GM12878 (cell line): ENCODE data around the gene STEAP4. TPM values are rescaled to one million over a fixed set of nuclear protein-coding genes. Genes with fewer than 3 reads are reported as not detected.

Experiments used
- ATAC-seq: fragments of 200-7000 bp; cut with Tn5 transposase; 3 replicates; pipeline ENCODE4 v1.9.1; 2020; ENCODE audit warnings: mild to moderate bottlenecking, moderate library complexity
- BruUV-seq: library from RNA; stranded (reverse); fragments of 400-500 nt; replicated peaks from 2 replicates; lab custom pipeline; 2021; lab: Mats Ljungman, UMichigan
- CTCF ChIA-PET: fragments of 300-600 bp; sonication (Branson Sonifier 250); formaldehyde crosslinking; extraction: SDS; loops from one replicate; lab custom pipeline; 2021; ENCODE audit warnings: inconsistent platforms; lab: Yijun Ruan, JAX
- POLR2A ChIA-PET: fragments of 350-600 bp; formaldehyde crosslinking; extraction: SDS; loops from one replicate; lab custom pipeline; 2021; ENCODE audit warnings: inconsistent platforms; lab: Charles Lee
- RAD21 ChIA-PET: fragments of 300-600 bp; sonication (Branson Sonifier 250); formaldehyde crosslinking; loops from one replicate; lab custom pipeline; 2023; ENCODE audit warnings: antibody characterized with exemption; ENCODE audit not compliant: unreplicated experiment; lab: Charles Lee
- SMC1A ChIA-PET: fragments of 300-600 bp; sonication (Branson Sonifier 250); formaldehyde crosslinking; loops from one replicate; lab custom pipeline; 2023; ENCODE audit not compliant: unreplicated experiment, uncharacterized antibody; lab: Charles Lee
- DNase-seq: peaks from one replicate; pipeline ENCODE4 v3.0.0-alpha.2; 2011; ENCODE audit warnings: low read depth, low spot score
- FAIRE-seq: peaks from 3 replicates; lab custom pipeline; 2011; peaks lifted over from hg19 to GRCh38; lab: Jason Lieb, UNC
- H2AFZ ChIP-seq: 2 replicates; pipeline ENCODE4 v1.6.0; 2011; ENCODE audit warnings: low read depth, low read length, control low read depth; ENCODE audit not compliant: control insufficient read depth
- H3K27ac ChIP-seq: 2 replicates; pipeline ENCODE4 v1.5.1; 2011; ENCODE audit warnings: control low read depth; ENCODE audit not compliant: control insufficient read depth, insufficient read depth
- H3K27me3 ChIP-seq, 2 experiments: replicated peaks in 1 of 2; 2 replicates each; pipeline versions ENCODE4 v1.6.0 to v1.6.1; 2011; ENCODE audit warnings: low read length in 1 of 2; ENCODE audit not compliant: control insufficient read depth in 2 of 2, insufficient read depth in 2 of 2
- H3K36me3 ChIP-seq, 2 experiments: 2 replicates each; pipeline ENCODE4 v1.5.1; 2011; ENCODE audit warnings: low read length in 1 of 2; ENCODE audit not compliant: control insufficient read depth in 2 of 2, insufficient read depth in 2 of 2
- H3K4me1 ChIP-seq: 2 replicates; pipeline ENCODE4 v1.6.1; 2011; ENCODE audit warnings: mild to moderate bottlenecking, low read length, moderate library complexity, mixed read lengths; ENCODE audit not compliant: control insufficient read depth, insufficient read depth
- H3K4me2 ChIP-seq: 2 replicates; pipeline ENCODE4 v1.6.0; 2011; ENCODE audit warnings: control low read depth; ENCODE audit not compliant: control insufficient read depth, insufficient read depth
- H3K4me3 ChIP-seq: fragments of 200-600 bp; sonication (generic); 2 replicates; pipeline ENCODE4 v1.5.1; 2016
- H3K79me2 ChIP-seq: 2 replicates; pipeline ENCODE4 v1.6.0; 2011; ENCODE audit warnings: low read length; ENCODE audit not compliant: control insufficient read depth, insufficient read depth
- H3K9ac ChIP-seq: 2 replicates; pipeline ENCODE4 v1.8.0; 2011; ENCODE audit warnings: low read length, control low read depth, mixed read lengths; ENCODE audit not compliant: control insufficient read depth, insufficient read depth
- H3K9me3 ChIP-seq: replicated peaks from 3 replicates; pipeline ENCODE4 v1.5.1; 2011; ENCODE audit warnings: mild to moderate bottlenecking, low read length; ENCODE audit not compliant: control insufficient read depth, insufficient read depth
- H4K20me1 ChIP-seq: 2 replicates; pipeline ENCODE4 v1.6.0; 2011; ENCODE audit not compliant: control insufficient read depth, insufficient read depth
- CHD1 ChIP-seq: IDR thresholded peaks from 2 replicates; pipeline ENCODE4 v1.6.1; 2012; ENCODE audit warnings: low read depth, low read length, improper control_type of control experiment
- ESRRA ChIP-seq: IDR thresholded peaks from 2 replicates; pipeline ENCODE4 v1.6.1; 2012; ENCODE audit warnings: mild to moderate bottlenecking, low read length, improper control_type of control experiment
- GATAD2B ChIP-seq: fragments of 450-650 bp; conservative IDR thresholded peaks from 2 replicates; pipeline ENCODE4 v1.6.1; 2017; ENCODE audit warnings: low read depth, mild to moderate bottlenecking, moderate library complexity
- NFXL1 ChIP-seq: fragments of 450-650 bp; IDR thresholded peaks from 2 replicates; pipeline ENCODE4 v1.6.1; 2017; ENCODE audit warnings: antibody characterized with exemption, mild to moderate bottlenecking, borderline replicate concordance
- RAD51 ChIP-seq: fragments of 450-650 bp; IDR thresholded peaks from 2 replicates; pipeline ENCODE4 v1.6.1; 2016; ENCODE audit warnings: moderate library complexity, mild to moderate bottlenecking, inconsistent platforms
- SPI1 ChIP-seq: IDR thresholded peaks from 2 replicates; pipeline ENCODE4 v1.6.1; 2011; ENCODE audit warnings: low read depth, mild to moderate bottlenecking, low read length, moderate library complexity, borderline replicate concordance; ENCODE audit not compliant: insufficient read depth
- SUZ12 ChIP-seq: fragments of 200-600 bp; sonication (generic); IDR thresholded peaks from one replicate; pipeline ENCODE4 v1.6.1; 2018; ENCODE audit warnings: antibody characterized with exemption, mild to moderate bottlenecking; ENCODE audit not compliant: unreplicated experiment
- YBX1 ChIP-seq: fragments of 450-650 bp; IDR thresholded peaks from 2 replicates; pipeline ENCODE4 v1.6.1; 2016; ENCODE audit warnings: antibody characterized with exemption
- YY1 ChIP-seq: IDR thresholded peaks from 2 replicates; pipeline ENCODE4 v1.6.1; 2011; ENCODE audit warnings: low read depth, mild to moderate bottlenecking, low read length
- WGBS: methylation state at CpG from one replicate; pipeline ENCODE4 v1.1.6; 2016; ENCODE audit warnings: low lambda C conversion rate; ENCODE audit not compliant: insufficient replicate concordance, insufficient coverage; ENCODE audit errors: missing lambda C conversion rate; 5-methylcytosine and 5-hydroxymethylcytosine counted together
- in situ Hi-C: fragments of 300-500 bp; cut with MboI; formaldehyde crosslinking; loops from 9 replicates; pipeline ENCODE4 v1.14.3; 2018; ENCODE audit warnings: mixed read lengths
- intact Hi-C: fragments of 100-400 bp; cut with micrococcal nuclease; formaldehyde crosslinking; loops from one replicate; pipeline ENCODE4 v1.14.2; 2022; ENCODE audit not compliant: unreplicated experiment
- polyA plus RNA-seq, 11 experiments: library from polyadenylated mRNA; depleted of rRNA in 4 of 11; unstranded in 6 of 11; stranded (reverse) in 5 of 11; fragments of >200 nt; fragmentation: Nextera tagmentation in 4 of 11; fragmentation: Illumina TruSeq in 1 of 11; extraction: Ambion mirVana in 4 of 11; extraction: Trizol in 1 of 11; gene quantifications; 1 replicate in 1 of 11; 2 replicates in 10 of 11; pipeline versions ENCODE4 v1.2.1 to v1.2.3, GENCODE V29; 2011 to 2016; ENCODE audit warnings: inconsistent platforms in 2 of 11, missing spikeins in 2 of 11, low read depth in 1 of 11
- total RNA-seq, 4 experiments: library from RNA; depleted of rRNA in 3 of 4; stranded (reverse); fragments of >200 nt in 3 of 4; fragmentation: Illumina TruSeq in 1 of 4; extraction: Trizol in 1 of 4; gene quantifications; 2 replicates each; pipeline versions ENCODE4 v1.2.1 to v1.2.3, GENCODE V29; 2013 to 2021
- TF ChIP-seq, protein P1 (sequence below): fragments of 450-650 bp; IDR thresholded peaks from 2 replicates; pipeline ENCODE4 v1.6.1; 2014; ENCODE audit warnings: mild to moderate bottlenecking
- TF ChIP-seq, protein P2 (sequence below): IDR thresholded peaks from 2 replicates; pipeline ENCODE4 v1.6.1; 2011; ENCODE audit warnings: borderline replicate concordance, low read depth, mild to moderate bottlenecking, moderate library complexity, mixed read lengths, low read length; ENCODE audit not compliant: insufficient read depth; ENCODE audit errors: extremely low read length
- TF ChIP-seq, protein P3 (sequence below): IDR thresholded peaks from 2 replicates; pipeline ENCODE4 v1.6.1; 2011; ENCODE audit warnings: mild to moderate bottlenecking, low read depth, low read length, moderate library complexity; ENCODE audit not compliant: insufficient replicate concordance

The STEAP4 gene
- total and polyA plus RNA-seq, 10 of the 15 experiments (the other 5 are each of a cell fraction or from before 2014, with no cell fraction given): 0.13 TPM; not detected in 9

DNA sequence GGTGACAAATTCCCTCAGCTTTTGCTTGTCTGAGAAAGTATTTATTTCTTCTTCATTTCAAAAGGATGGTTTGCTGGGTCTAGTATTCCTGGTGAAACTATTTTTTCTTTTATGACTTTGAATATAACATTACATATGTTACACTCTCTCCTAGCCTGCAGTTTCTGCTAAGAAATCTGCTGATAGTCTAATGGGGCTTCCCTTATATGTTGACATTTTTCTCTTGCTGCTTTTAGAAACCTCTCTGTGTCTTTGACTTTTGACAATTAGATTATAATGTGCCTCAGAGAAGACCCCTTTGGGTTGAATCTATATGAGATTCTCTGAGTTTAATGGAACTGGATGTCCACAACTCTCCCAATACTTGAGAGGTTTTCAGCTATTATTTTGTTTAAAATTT is 53.1 kb downstream of the STEAP4 start:
- POLR2A ChIA-PET: no interaction called here
- TF ChIP-seq YBX1 (no peak), NFXL1 (no peak), SUZ12 (no peak), RAD51 (no peak), CHD1 (no peak)
- TF ChIP-seq, protein P1, sequence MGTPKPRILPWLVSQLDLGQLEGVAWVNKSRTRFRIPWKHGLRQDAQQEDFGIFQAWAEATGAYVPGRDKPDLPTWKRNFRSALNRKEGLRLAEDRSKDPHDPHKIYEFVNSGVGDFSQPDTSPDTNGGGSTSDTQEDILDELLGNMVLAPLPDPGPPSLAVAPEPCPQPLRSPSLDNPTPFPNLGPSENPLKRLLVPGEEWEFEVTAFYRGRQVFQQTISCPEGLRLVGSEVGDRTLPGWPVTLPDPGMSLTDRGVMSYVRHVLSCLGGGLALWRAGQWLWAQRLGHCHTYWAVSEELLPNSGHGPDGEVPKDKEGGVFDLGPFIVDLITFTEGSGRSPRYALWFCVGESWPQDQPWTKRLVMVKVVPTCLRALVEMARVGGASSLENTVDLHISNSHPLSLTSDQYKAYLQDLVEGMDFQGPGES: no peak
- TF ChIP-seq, all 136 proteins: peak for 0
- Histone ChIP-seq H3K79me2 (no peaks in the 10 kb centered on the region), H3K4me1 (no peaks in the 10 kb centered on the region), H3K36me3 (no peaks in the 10 kb centered on the region), H3K27me3 (no peaks in the 10 kb centered on the region), H3K9ac (no peak overlapping the region), H3K4me2 (no peak overlapping the region), H3K4me3 (no peak overlapping the region), H3K9me3 (no peaks in the 10 kb centered on the region; the same call in 1 of the 3 replicates), H2AFZ (no peak overlapping the region), H4K20me1 (no peaks in the 10 kb centered on the region), H3K27ac (no peak overlapping the region)
- RAD21 ChIA-PET: interaction anchor here (1.2 kb wide), 1 partner anchor 11 kb away, joined by 5 read pairs; no protein-coding TSS in a partner anchor
- FAIRE-seq (no peak), DNase-seq (no peak), ATAC-seq (no peak)
- in situ Hi-C loops (no loop called here), intact Hi-C loops (no loop called here)
- SMC1A ChIA-PET: interaction anchor here (1.3 to 1.9 kb wide), 3 partner anchors 10 to 47 kb away, joined by 4 to 5 read pairs (median 4); no protein-coding TSS in a partner anchor
- CTCF ChIA-PET: no interaction called here
- no TSS peak for BruUV-seq

DNA sequence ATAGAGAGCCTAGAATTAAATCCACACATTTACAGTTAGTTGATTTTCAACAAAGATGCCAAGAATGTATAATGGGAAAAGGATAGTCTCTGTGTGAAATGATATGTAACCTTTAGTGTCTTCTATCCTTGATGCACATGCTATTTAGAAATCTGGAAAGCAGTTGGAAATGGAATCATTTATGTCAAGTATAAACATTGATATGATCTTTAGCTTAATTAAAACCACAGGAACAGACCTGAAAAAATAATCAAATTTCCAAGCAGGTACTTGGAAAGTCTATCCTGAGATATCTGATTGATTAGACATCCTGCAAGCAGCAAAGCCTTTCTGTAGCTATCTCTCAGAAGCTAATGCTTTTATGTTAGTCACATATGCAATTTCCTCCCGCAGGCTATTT is 62.4 kb downstream of the STEAP4 start:
- BruUV-seq: no TSS peak
- intact Hi-C loops (loop anchor here (5.0 kb wide), 3 partner anchors 153 to 1378 kb away; no protein-coding TSS in a partner anchor), in situ Hi-C loops (loop anchor here (10.0 to 25.0 kb wide), 2 partner anchors 593 to 1381 kb away; no protein-coding TSS in a partner anchor)
- ChIA-PET RAD21 (interaction anchor here (1.2 to 4.7 kb wide), 7 partner anchors 27 to 591 kb away, joined by 3 to 81 read pairs (median 15); no protein-coding TSS in a partner anchor), POLR2A (no interaction called here), SMC1A (interaction anchor here (0.8 to 5.1 kb wide), 14 partner anchors 11 to 1379 kb away, joined by 3 to 89 read pairs (median 4); no protein-coding TSS in a partner anchor), CTCF (interaction anchor here (1.0 to 5.1 kb wide), 16 partner anchors 19 to 1379 kb away, joined by 3 to 129 read pairs (median 6); no protein-coding TSS in a partner anchor)
- Histone ChIP-seq H3K4me1 (no peaks in the 10 kb centered on the region), H3K36me3 (no peaks in the 10 kb centered on the region), H3K9ac (no peak overlapping the region), H3K27ac (no peak overlapping the region), H3K4me2 (no peak overlapping the region), H3K79me2 (no peaks in the 10 kb centered on the region), H3K9me3 (no peaks in the 10 kb centered on the region), H4K20me1 (no peaks in the 10 kb centered on the region), H3K4me3 (no peak overlapping the region), H2AFZ (no peak overlapping the region), H3K27me3 (no peaks in the 10 kb centered on the region)
- WGBS: 97% methylated on average over 1 of the region's 1 CpG
- TF ChIP-seq, protein P2, sequence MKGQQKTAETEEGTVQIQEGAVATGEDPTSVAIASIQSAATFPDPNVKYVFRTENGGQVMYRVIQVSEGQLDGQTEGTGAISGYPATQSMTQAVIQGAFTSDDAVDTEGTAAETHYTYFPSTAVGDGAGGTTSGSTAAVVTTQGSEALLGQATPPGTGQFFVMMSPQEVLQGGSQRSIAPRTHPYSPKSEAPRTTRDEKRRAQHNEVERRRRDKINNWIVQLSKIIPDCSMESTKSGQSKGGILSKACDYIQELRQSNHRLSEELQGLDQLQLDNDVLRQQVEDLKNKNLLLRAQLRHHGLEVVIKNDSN: no peak
- TF ChIP-seq, protein P3, sequence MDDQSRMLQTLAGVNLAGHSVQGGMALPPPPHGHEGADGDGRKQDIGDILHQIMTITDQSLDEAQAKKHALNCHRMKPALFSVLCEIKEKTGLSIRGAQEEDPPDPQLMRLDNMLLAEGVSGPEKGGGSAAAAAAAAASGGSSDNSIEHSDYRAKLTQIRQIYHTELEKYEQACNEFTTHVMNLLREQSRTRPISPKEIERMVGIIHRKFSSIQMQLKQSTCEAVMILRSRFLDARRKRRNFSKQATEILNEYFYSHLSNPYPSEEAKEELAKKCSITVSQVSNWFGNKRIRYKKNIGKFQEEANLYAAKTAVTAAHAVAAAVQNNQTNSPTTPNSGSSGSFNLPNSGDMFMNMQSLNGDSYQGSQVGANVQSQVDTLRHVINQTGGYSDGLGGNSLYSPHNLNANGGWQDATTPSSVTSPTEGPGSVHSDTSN: no peak
- TF ChIP-seq SPI1 (no peak), ESRRA (no peak), GATAD2B (no peak), YY1 (no peak)
- DNase-seq: no peak
- ATAC-seq: no peak
- no peak for FAIRE-seq
